Measurements from ENCODE around the gene OGFR. TPM values are rescaled to one million over a fixed set of nuclear protein-coding genes. Genes with fewer than 3 reads are reported as not detected.

The OGFR gene
- total and polyA plus RNA-seq, 9 donors = 28.6 to 52.9 (median 43.0) TPM

DNA sequence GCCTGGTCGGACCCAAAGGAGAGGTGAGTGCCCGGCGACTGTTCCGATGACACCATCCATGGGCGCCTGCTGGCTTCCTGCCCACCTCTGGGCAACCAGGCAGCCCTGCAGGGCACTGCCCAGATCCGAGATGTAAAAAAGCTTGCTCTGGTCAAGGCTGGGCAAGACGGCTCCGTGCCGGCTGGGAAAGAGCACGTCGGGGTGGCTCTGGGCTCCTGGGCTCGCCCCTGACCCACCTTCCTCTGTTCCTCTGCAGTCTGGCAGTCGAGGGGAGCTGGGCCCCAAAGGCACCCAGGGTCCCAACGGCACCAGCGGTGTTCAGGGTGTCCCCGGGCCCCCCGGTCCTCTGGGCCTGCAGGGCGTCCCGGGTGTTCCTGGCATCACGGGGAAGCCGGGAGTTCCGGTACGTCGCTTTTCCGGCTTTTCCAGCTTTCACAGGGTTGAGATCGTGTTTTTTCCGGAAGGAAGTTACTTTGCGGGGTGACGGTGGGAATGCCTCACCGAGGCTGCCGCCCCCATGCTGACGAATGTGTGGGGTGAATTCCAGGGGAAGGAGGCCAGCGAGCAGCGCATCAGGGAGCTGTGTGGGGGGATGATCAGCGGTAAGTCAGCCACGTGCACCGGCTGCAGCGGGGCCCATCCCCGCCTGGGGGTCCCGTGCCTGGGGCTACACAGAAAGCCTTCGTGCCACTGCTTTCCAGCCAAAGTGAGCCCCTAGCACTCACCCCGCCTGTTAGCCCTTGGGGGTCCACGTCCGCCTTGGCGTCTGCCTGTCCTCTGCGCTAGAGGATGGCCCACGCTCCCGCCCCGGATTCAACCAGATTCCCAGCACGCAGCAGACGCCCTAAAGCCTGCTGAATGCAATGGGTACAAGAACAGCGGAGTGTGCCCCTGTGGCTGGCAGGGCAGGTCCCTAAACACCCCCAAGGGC is 31.6 kb downstream of the OGFR start:
- H3K27me3 ChIP-seq = no peaks in the 10 kb centered on the region
- TF ChIP-seq, protein P1, sequence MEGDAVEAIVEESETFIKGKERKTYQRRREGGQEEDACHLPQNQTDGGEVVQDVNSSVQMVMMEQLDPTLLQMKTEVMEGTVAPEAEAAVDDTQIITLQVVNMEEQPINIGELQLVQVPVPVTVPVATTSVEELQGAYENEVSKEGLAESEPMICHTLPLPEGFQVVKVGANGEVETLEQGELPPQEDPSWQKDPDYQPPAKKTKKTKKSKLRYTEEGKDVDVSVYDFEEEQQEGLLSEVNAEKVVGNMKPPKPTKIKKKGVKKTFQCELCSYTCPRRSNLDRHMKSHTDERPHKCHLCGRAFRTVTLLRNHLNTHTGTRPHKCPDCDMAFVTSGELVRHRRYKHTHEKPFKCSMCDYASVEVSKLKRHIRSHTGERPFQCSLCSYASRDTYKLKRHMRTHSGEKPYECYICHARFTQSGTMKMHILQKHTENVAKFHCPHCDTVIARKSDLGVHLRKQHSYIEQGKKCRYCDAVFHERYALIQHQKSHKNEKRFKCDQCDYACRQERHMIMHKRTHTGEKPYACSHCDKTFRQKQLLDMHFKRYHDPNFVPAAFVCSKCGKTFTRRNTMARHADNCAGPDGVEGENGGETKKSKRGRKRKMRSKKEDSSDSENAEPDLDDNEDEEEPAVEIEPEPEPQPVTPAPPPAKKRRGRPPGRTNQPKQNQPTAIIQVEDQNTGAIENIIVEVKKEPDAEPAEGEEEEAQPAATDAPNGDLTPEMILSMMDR (IDR thresholded peaks at IDR 0.05) = no peak
- TF ChIP-seq POLR2A (IDR thresholded peaks at IDR 0.05) = no peak
- no peak for TF ChIP-seq EP300 (IDR thresholded peaks at IDR 0.05)
- H3K36me3 ChIP-seq = no peaks in the 10 kb centered on the region
- H3K4me3 ChIP-seq = no peak overlapping the region
- no peaks in the 10 kb centered on the region for H3K9me3 ChIP-seq
- DNase-seq = peak in 3 of 5 donors; percentile 17 to 54 (median 38)
- H3K27ac ChIP-seq = no peak overlapping the region
- H3K4me1 ChIP-seq (ENCODE audit: insufficient read depth) = peaks cover 7% of the 10 kb centered on the region
- intact Hi-C loops (cut with DNase I) = no loop called here
- 72 to 78% (median 76%) methylated on average over 49 to 52 of the region's 52 CpGs for WGBS, 3 donors

DNA sequence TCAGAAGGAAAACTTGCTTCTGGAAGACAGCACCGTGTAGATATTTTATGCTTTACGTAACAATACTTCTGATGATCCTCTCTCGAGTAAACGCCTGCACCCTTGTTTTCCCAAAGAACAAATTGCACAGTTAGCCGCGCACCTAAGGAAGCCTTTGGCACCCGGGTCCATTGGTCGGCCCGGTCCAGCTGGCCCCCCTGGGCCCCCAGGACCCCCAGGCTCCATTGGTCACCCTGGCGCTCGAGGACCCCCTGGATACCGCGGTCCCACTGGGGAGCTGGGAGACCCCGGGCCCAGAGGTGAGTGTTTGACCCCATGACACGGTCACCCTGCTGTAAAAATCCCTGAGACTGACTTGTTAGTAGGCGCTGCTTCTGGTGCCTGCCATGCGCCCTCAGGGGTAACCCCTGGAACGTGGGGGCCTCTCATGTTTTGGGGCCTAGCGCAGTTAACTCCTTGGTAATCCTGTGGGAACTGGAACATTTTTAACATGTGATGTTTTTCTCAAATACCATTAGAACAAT is 32.4 kb downstream of the OGFR start:
- 88 to 91% (median 90%) methylated on average over 19 of the region's 19 CpGs for WGBS, 3 donors
- intact Hi-C loops (cut with DNase I) = no loop called here
- H3K27ac ChIP-seq = no peak overlapping the region

DNA sequence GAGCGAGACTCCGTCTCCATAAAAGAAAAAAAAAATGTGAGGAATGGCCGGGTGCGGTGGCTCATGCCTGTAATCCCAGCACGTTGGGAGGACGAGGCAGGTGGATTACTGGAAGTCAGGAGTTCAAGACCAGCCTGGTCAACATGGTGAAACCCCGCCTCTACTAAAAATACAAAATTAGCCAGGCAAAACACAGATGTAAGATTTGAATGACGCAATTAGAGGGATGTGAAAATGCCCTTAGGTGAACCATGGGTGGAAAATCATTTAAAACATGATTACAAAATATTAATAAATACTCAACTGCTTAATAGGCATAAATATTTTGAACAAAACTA is 33.1 kb downstream of the OGFR start:
- TF ChIP-seq, protein P1 (IDR thresholded peaks at IDR 0.05) = no peak
- TF ChIP-seq POLR2A (IDR thresholded peaks at IDR 0.05) = no peak
- TF ChIP-seq EP300 (IDR thresholded peaks at IDR 0.05) = no peak
- intact Hi-C loops (cut with DNase I) = no loop called here
- Histone ChIP-seq H3K4me1 (ENCODE audit: insufficient read depth) (peaks cover 2% of the 10 kb centered on the region), H3K36me3 (no peaks in the 10 kb centered on the region), H3K27ac (no peak overlapping the region), H3K4me3 (no peak overlapping the region), H3K9me3 (no peaks in the 10 kb centered on the region), H3K27me3 (no peaks in the 10 kb centered on the region)
- no peak for DNase-seq
- 91 to 92% (median 91%) methylated on average over 8 of the region's 8 CpGs for WGBS, 3 donors

More for the DNA sequence above, 32.4 kb downstream of the OGFR start:
- H3K4me1 ChIP-seq (ENCODE audit: insufficient read depth) = peaks cover 4% of the 10 kb centered on the region
- TF ChIP-seq POLR2A (IDR thresholded peaks at IDR 0.05) = no peak
- no peak for TF ChIP-seq EP300 (IDR thresholded peaks at IDR 0.05)
- TF ChIP-seq, protein P1 (IDR thresholded peaks at IDR 0.05) = no peak
- H3K4me3 ChIP-seq = no peak overlapping the region
- no peaks in the 10 kb centered on the region for H3K36me3 ChIP-seq
- DNase-seq = peak in 1 of 5 donors; percentile 17
- no peaks in the 10 kb centered on the region for H3K27me3 ChIP-seq
- no peaks in the 10 kb centered on the region for H3K9me3 ChIP-seq

DNA sequence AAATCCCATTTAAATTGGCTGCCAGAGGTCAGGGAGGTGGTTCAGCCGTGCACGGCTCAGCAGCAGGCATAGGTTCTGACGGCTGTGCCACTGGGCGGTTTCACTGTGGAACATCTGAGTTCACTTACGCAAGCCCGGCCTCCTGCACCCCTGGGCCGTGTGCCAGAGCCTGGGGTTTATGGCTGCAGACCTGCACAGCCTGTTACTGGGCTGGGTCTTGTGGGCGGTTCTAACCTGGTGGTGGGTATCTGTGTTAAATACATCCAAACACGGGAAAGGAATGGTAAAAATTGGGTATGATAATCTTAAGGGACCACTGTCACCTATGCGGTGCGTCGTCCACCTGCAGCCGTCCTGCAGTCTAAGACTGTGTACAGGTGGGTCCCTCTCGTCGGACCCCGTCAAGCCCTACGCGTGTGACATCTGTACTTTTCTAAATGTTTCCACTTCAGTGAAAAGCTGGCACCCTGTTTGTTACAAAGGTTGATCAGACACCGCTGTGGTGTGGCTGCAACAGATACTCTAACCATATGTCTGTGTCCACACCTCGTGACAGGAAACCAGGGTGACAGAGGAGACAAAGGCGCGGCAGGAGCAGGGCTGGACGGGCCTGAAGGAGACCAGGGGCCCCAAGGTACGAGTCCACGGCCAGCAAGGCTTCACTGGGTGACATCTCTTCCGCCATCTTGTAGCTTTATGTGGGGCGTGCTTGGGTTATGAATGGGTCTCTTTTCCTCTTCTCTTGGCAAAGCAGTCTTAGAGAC is 33.7 kb downstream of the OGFR start:
- DNase-seq = peak in 1 of 5 donors; percentile 17
- H3K27me3 ChIP-seq = no peaks in the 10 kb centered on the region
- no peaks in the 10 kb centered on the region for H3K9me3 ChIP-seq
- H3K36me3 ChIP-seq = no peaks in the 10 kb centered on the region
- intact Hi-C loops (cut with DNase I) = no loop called here
- H3K4me1 ChIP-seq (ENCODE audit: insufficient read depth) = no peaks in the 10 kb centered on the region
- H3K27ac ChIP-seq = no peak overlapping the region
- TF ChIP-seq, protein P1 (IDR thresholded peaks at IDR 0.05) = no peak
- TF ChIP-seq EP300 (IDR thresholded peaks at IDR 0.05) = no peak
- 84 to 89% (median 88%) methylated on average over 27 of the region's 27 CpGs for WGBS, 3 donors
- no peak overlapping the region for H3K4me3 ChIP-seq
